Measurements from ENCODE around the gene CMTM8. TPM values are rescaled to one million over a fixed set of nuclear protein-coding genes. Genes with fewer than 3 reads are reported as not detected.
"Not testable (repeated sequence)": the region's sequence is repeated elsewhere in the genome, so short reads cannot be mapped to it uniquely, and the experiment has no call there.

The CMTM8 gene
- total RNA-seq (ENCODE audit: low replicate concordance): 1.1 TPM in 1 of 2 replicates, not detected in the other

GRCh38 chr3:32238453-32239306, at the start of gene CMTM8:
TSS of gene CMTM8 (plus strand) at chr3:32238680. CDS start at chr3:32238973, 293 bp downstream.
- peak within 1 kb of the TSS; percentile 66 for H3K4me3 ChIP-seq (ENCODE audit: low read depth, low read length)
- DNase-seq (ENCODE audit: low read depth): peak; percentile 31
- TF ChIP-seq CTCF (IDR thresholded peaks at IDR 0.05; ENCODE audit: insufficient read depth, low read length): no peak

- no peak overlapping the region for H3K4me3 ChIP-seq (ENCODE audit: low read depth, low read length)
- no peak for DNase-seq (ENCODE audit: low read depth)
- no peak for TF ChIP-seq CTCF (IDR thresholded peaks at IDR 0.05; ENCODE audit: insufficient read depth, low read length)
Observed at GRCh38 chr3:32189693-32190092, 48.8 kb upstream of the CMTM8 start.

- H3K4me3 ChIP-seq (ENCODE audit: low read depth, low read length); DNase-seq (ENCODE audit: low read depth): not testable (repeated sequence)
Observed at GRCh38 chr3:32190556-32190955, 47.9 kb upstream of the CMTM8 start.

- no peak for TF ChIP-seq CTCF (IDR thresholded peaks at IDR 0.05; ENCODE audit: insufficient read depth, low read length)
- H3K4me3 ChIP-seq (ENCODE audit: low read depth, low read length): no peak overlapping the region
- DNase-seq (ENCODE audit: low read depth): no peak
Observed at GRCh38 chr3:32193101-32193500, 45.4 kb upstream of the CMTM8 start.

- no peak for TF ChIP-seq CTCF (IDR thresholded peaks at IDR 0.05; ENCODE audit: insufficient read depth, low read length)
- no peak overlapping the region for H3K4me3 ChIP-seq (ENCODE audit: low read depth, low read length)
- DNase-seq (ENCODE audit: low read depth): no peak
Observed at GRCh38 chr3:32194653-32195052, 43.8 kb upstream of the CMTM8 start.

- no peak for TF ChIP-seq CTCF (IDR thresholded peaks at IDR 0.05; ENCODE audit: insufficient read depth, low read length)
- no peak overlapping the region for H3K4me3 ChIP-seq (ENCODE audit: low read depth, low read length)
- no peak for DNase-seq (ENCODE audit: low read depth)
Observed at GRCh38 chr3:32195995-32196540, 42.4 kb upstream of the CMTM8 start.

- H3K4me3 ChIP-seq (ENCODE audit: low read depth, low read length): no peak overlapping the region
- DNase-seq (ENCODE audit: low read depth): no peak
Observed at GRCh38 chr3:32197991-32198390, 40.5 kb upstream of the CMTM8 start.

More at GRCh38 chr3:32197991-32198390, 40.5 kb upstream of the CMTM8 start:
- TF ChIP-seq CTCF (IDR thresholded peaks at IDR 0.05; ENCODE audit: insufficient read depth, low read length): no peak
